GM23338 (cell line): ENCODE data around the gene SLC5A2. TPM values are rescaled to one million over a fixed set of nuclear protein-coding genes. Genes with fewer than 3 reads are reported as not detected.

Experiments
- ATAC-seq: fragments of 200-7000 bp; cut with Tn5 transposase; 3 replicates; pipeline ENCODE4 v1.9.1; 2020
- DNase-seq: peaks from one replicate; pipeline ENCODE4 v3.0.0-alpha.2; 2015; ENCODE audit warnings: low spot score
- H2AFZ ChIP-seq: fragments of 200-600 bp; sonication (generic); 2 replicates; pipeline ENCODE4 v1.8.0; 2016; ENCODE audit warnings: antibody characterized with exemption, mild to moderate bottlenecking, moderate library complexity
- H3F3A ChIP-seq: fragments of 200-600 bp; sonication (generic); replicated peaks from 2 replicates; pipeline ENCODE4 v1.8.0; 2017; ENCODE audit warnings: antibody characterized with exemption, mixed run types, low read depth
- H3K27ac ChIP-seq: fragments of 200-600 bp; sonication (generic); 2 replicates; pipeline ENCODE4 v1.6.1; 2016; ENCODE audit warnings: low read depth
- H3K27me3 ChIP-seq: fragments of 200-600 bp; sonication (generic); 2 replicates; pipeline ENCODE4 v1.8.0; 2016; ENCODE audit warnings: mild to moderate bottlenecking, mixed run types, moderate library complexity; ENCODE audit not compliant: insufficient read depth
- H3K36me3 ChIP-seq: fragments of 200-600 bp; sonication (generic); 2 replicates; pipeline ENCODE4 v1.8.0; 2016; ENCODE audit warnings: mild to moderate bottlenecking; ENCODE audit not compliant: insufficient read depth
- H3K4me1 ChIP-seq: fragments of 200-600 bp; sonication (generic); 2 replicates; pipeline ENCODE4 v1.8.0; 2016; ENCODE audit warnings: mild to moderate bottlenecking, moderate library complexity; ENCODE audit not compliant: insufficient read depth
- H3K4me2 ChIP-seq: fragments of 200-600 bp; sonication (generic); 2 replicates; pipeline ENCODE4 v1.7.1; 2017; ENCODE audit warnings: mixed run types
- H3K4me3 ChIP-seq: fragments of 200-600 bp; sonication (generic); 2 replicates; pipeline ENCODE4 v1.6.1; 2016; ENCODE audit warnings: mixed run types
- H3K79me2 ChIP-seq: fragments of 200-600 bp; sonication (generic); replicated peaks from 2 replicates; pipeline ENCODE4 v1.8.0; 2017; ENCODE audit warnings: mild to moderate bottlenecking; ENCODE audit not compliant: insufficient read depth
- H3K9me2 ChIP-seq: fragments of 200-600 bp; sonication (generic); 2 replicates; pipeline ENCODE4 v1.8.0; 2017; ENCODE audit not compliant: insufficient read depth
- H4K20me1 ChIP-seq: fragments of 200-600 bp; sonication (generic); replicated peaks from 2 replicates; pipeline ENCODE4 v1.8.0; 2017; ENCODE audit warnings: mild to moderate bottlenecking; ENCODE audit not compliant: insufficient read depth
- H3K27ac Mint-ChIP-seq: 2 replicates; pipeline ENCODE4 v1.8.0; 2020; ENCODE audit warnings: inconsistent platforms, mild to moderate bottlenecking, moderate library complexity, mixed read lengths
- H3K27me3 Mint-ChIP-seq: 3 replicates; pipeline ENCODE4 v1.8.0; 2022; ENCODE audit warnings: low read depth, mild to moderate bottlenecking, moderate library complexity, mixed read lengths, inconsistent platforms; ENCODE audit not compliant: insufficient read depth, poor library complexity
- H3K36me3 Mint-ChIP-seq: 3 replicates; pipeline ENCODE4 v1.8.0; 2021; ENCODE audit warnings: low read depth, mild to moderate bottlenecking, inconsistent platforms, moderate library complexity, mixed read lengths
- H3K4me1 Mint-ChIP-seq: 3 replicates; pipeline ENCODE4 v1.8.0; 2020; ENCODE audit warnings: mild to moderate bottlenecking, inconsistent platforms, mixed read lengths
- H3K4me3 Mint-ChIP-seq: 3 replicates; pipeline ENCODE4 v1.8.0; 2021; ENCODE audit warnings: moderate library complexity, mild to moderate bottlenecking, inconsistent platforms, mixed read lengths
- H3K9me3 Mint-ChIP-seq: 3 replicates; pipeline ENCODE4 v1.8.0; 2020; ENCODE audit warnings: moderate library complexity, mild to moderate bottlenecking, inconsistent platforms, mixed read lengths
- CREB1 ChIP-seq: fragments of 250-450 bp; sonication (Bioruptor Pico); IDR thresholded peaks from 2 replicates; pipeline ENCODE4 v1.5.0; 2020; ENCODE audit warnings: low read depth, mild to moderate bottlenecking, moderate library complexity
- EZH2phosphoT487 ChIP-seq: fragments of 200-600 bp; sonication (generic); IDR thresholded peaks from one replicate; pipeline ENCODE4 v1.8.1; 2018; ENCODE audit warnings: antibody characterized with exemption; ENCODE audit not compliant: unreplicated experiment
- JUNB ChIP-seq: IDR thresholded peaks from one replicate; pipeline ENCODE4 v1.6.1; 2016; ENCODE audit warnings: antibody characterized with exemption; ENCODE audit not compliant: unreplicated experiment
- POLR2AphosphoS5 ChIP-seq: IDR thresholded peaks from 2 replicates; pipeline ENCODE4 v1.6.1; 2016; ENCODE audit warnings: antibody characterized with exemption, low read depth
- STAT1 ChIP-seq: IDR thresholded peaks from one replicate; pipeline ENCODE4 v1.6.1; 2016; ENCODE audit warnings: antibody characterized with exemption; ENCODE audit not compliant: unreplicated experiment
- ZNF331 ChIP-seq: fragments of 250-450 bp; sonication (Bioruptor Pico); IDR thresholded peaks from 2 replicates; pipeline ENCODE4 v1.5.0; 2020; ENCODE audit warnings: low read depth, mild to moderate bottlenecking, moderate library complexity
- polyA plus RNA-seq: library from polyadenylated mRNA; unstranded; fragments of >200 nt; fragmentation: Nextera tagmentation; extraction: Ambion mirVana; gene quantifications from 2 replicates; pipeline ENCODE4 v1.2.1, GENCODE V29; 2016
- total RNA-seq: library from RNA; depleted of rRNA; stranded (reverse); fragments of >200 nt; shearing (Covaris generic); gene quantifications from 2 replicates; pipeline ENCODE4 v1.2.3, GENCODE V29; 2014
- TF ChIP-seq, protein P1 (sequence below), 2 experiments: fragments of 200-600 bp in 1 of 2; sonication (generic) in 1 of 2; conservative IDR thresholded peaks; 2 replicates each; pipeline versions ENCODE4 v1.5.1 to v1.6.1; 2016 to 2017; ENCODE audit warnings: antibody characterized with exemption in 2 of 2, low read depth in 2 of 2, mild to moderate bottlenecking in 2 of 2, moderate library complexity in 1 of 2
- TF ChIP-seq, protein P2 (sequence below): fragments of 250-450 bp; sonication (Bioruptor Pico); IDR thresholded peaks from 2 replicates; pipeline ENCODE4 v1.5.0; 2020; ENCODE audit warnings: mild to moderate bottlenecking, moderate library complexity
- TF ChIP-seq, protein P3 (sequence below): IDR thresholded peaks from one replicate; pipeline ENCODE4 v1.6.1; 2018; ENCODE audit warnings: antibody characterized with exemption; ENCODE audit not compliant: unreplicated experiment

SLC5A2 gene
- total and polyA plus RNA-seq, 2 experiments from 2014 or later, result 0.76 to 3.6 TPM

DNA sequence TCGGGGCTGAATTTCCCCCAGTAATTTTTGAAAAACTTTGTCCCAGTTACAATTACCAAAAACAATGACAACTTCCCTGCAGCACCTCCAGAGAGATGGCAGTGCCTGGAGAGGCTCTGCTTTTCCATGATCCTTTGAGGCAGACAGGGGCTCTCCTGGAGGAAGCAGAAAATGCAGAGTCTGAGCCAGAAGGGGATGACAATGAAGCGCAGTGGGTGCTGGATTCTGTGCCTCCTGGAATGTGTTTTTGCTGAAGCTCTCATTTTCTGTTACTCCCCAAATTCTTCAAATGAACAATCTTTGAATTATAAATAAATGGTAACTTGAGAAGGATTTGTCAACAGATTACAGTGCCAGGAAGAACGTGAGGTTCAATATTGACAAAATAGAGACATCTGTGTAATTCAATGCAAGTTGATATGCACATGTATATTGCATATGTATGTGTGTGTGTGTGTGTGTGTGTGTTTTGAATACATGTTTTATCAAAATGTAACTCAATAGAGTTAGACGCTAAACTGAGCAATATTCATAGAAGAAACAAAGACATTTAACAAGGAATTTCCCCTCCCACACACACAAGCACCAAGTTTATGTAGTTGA is 35.0 kb downstream of the SLC5A2 start:
- Histone ChIP-seq H2AFZ (no peak overlapping the region), H3F3A (no peaks in the 10 kb centered on the region), H3K27ac (no peak overlapping the region), H4K20me1 (no peaks in the 10 kb centered on the region), H3K4me2 (no peak overlapping the region), H3K9me2 (no peaks in the 10 kb centered on the region), H3K27me3 (no peaks in the 10 kb centered on the region), H3K4me1 (no peaks in the 10 kb centered on the region), H3K4me3 (no peak overlapping the region), H3K79me2 (no peaks in the 10 kb centered on the region), H3K36me3 (no peaks in the 10 kb centered on the region; the same call in 1 of the 2 replicates)
- no peak overlapping the region; the same call in 2 of the 3 replicates for H3K4me3 Mint-ChIP-seq
- H3K9me3 Mint-ChIP-seq, result peaks cover 22% of the 10 kb centered on the region
- peaks cover 8% of the 10 kb centered on the region; the same call in 2 of the 3 replicates for H3K36me3 Mint-ChIP-seq
- peak overlapping the region; percentile 75; the same call in 1 of the 2 replicates for H3K27ac Mint-ChIP-seq
- no peaks in the 10 kb centered on the region for H3K27me3 Mint-ChIP-seq
- DNase-seq, result no peak
- peaks cover 28% of the 10 kb centered on the region for H3K4me1 Mint-ChIP-seq
- ATAC-seq, result peak; percentile 40
- no peak for TF ChIP-seq ZNF331
- no peak for TF ChIP-seq POLR2AphosphoS5

DNA sequence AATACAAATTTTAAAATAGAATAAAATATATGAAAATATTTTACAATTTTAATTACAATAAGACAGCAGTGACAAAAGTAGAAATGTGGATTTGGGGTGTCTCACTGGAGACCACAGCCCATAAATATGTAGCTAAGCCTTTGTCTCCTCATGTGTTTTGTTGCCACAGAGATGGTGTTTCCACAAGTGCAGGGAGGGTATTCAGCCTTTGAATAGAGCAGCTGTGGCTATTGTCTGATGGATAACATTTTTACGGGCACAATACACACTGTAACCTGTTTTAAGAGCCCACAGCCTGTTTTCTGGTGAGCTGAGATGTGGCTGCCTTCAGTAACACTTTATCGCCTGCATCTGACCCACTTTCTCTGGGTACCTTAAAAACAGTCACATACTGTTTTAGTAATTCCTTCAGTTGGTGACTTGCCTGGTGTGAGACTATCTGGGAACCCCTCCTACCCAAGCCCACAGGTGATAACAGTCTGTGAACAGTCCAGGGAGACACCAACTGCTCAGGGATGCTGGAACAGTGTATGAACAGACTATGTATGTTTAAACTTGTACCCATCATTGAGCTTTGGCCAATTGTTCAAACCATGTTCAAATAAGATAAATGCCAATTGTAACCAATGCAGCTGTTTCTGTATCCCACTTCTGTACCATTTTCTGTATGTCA is 37.0 kb downstream of the SLC5A2 start:
- H3K4me3 Mint-ChIP-seq, result no peak overlapping the region
- peaks cover 8% of the 10 kb centered on the region; the same call in 2 of the 3 replicates for H3K36me3 Mint-ChIP-seq
- Histone ChIP-seq H3F3A (no peaks in the 10 kb centered on the region), H4K20me1 (no peaks in the 10 kb centered on the region), H3K79me2 (no peaks in the 10 kb centered on the region), H3K36me3 (no peaks in the 10 kb centered on the region; the same call in 1 of the 2 replicates), H3K4me3 (no peak overlapping the region), H2AFZ (no peak overlapping the region), H3K4me1 (no peaks in the 10 kb centered on the region), H3K27ac (no peak overlapping the region), H3K27me3 (no peaks in the 10 kb centered on the region), H3K4me2 (no peak overlapping the region), H3K9me2 (no peaks in the 10 kb centered on the region)
- ATAC-seq (no peak), DNase-seq (no peak)
- H3K9me3 Mint-ChIP-seq, result peaks cover 22% of the 10 kb centered on the region
- peaks cover 28% of the 10 kb centered on the region for H3K4me1 Mint-ChIP-seq
- H3K27me3 Mint-ChIP-seq, result peaks cover 7% of the 10 kb centered on the region
- H3K27ac Mint-ChIP-seq, result no peak overlapping the region
- TF ChIP-seq STAT1 (no peak), EZH2phosphoT487 (no peak), ZNF331 (no peak), POLR2AphosphoS5 (no peak), CREB1 (CRISPR knock-in tag) (no peak), JUNB (no peak)
- TF ChIP-seq, protein P1, sequence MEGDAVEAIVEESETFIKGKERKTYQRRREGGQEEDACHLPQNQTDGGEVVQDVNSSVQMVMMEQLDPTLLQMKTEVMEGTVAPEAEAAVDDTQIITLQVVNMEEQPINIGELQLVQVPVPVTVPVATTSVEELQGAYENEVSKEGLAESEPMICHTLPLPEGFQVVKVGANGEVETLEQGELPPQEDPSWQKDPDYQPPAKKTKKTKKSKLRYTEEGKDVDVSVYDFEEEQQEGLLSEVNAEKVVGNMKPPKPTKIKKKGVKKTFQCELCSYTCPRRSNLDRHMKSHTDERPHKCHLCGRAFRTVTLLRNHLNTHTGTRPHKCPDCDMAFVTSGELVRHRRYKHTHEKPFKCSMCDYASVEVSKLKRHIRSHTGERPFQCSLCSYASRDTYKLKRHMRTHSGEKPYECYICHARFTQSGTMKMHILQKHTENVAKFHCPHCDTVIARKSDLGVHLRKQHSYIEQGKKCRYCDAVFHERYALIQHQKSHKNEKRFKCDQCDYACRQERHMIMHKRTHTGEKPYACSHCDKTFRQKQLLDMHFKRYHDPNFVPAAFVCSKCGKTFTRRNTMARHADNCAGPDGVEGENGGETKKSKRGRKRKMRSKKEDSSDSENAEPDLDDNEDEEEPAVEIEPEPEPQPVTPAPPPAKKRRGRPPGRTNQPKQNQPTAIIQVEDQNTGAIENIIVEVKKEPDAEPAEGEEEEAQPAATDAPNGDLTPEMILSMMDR (conservative IDR thresholded peaks at IDR 0.05; ENCODE audit: low read depth in 2 of 2), result no peak
- TF ChIP-seq, protein P2, sequence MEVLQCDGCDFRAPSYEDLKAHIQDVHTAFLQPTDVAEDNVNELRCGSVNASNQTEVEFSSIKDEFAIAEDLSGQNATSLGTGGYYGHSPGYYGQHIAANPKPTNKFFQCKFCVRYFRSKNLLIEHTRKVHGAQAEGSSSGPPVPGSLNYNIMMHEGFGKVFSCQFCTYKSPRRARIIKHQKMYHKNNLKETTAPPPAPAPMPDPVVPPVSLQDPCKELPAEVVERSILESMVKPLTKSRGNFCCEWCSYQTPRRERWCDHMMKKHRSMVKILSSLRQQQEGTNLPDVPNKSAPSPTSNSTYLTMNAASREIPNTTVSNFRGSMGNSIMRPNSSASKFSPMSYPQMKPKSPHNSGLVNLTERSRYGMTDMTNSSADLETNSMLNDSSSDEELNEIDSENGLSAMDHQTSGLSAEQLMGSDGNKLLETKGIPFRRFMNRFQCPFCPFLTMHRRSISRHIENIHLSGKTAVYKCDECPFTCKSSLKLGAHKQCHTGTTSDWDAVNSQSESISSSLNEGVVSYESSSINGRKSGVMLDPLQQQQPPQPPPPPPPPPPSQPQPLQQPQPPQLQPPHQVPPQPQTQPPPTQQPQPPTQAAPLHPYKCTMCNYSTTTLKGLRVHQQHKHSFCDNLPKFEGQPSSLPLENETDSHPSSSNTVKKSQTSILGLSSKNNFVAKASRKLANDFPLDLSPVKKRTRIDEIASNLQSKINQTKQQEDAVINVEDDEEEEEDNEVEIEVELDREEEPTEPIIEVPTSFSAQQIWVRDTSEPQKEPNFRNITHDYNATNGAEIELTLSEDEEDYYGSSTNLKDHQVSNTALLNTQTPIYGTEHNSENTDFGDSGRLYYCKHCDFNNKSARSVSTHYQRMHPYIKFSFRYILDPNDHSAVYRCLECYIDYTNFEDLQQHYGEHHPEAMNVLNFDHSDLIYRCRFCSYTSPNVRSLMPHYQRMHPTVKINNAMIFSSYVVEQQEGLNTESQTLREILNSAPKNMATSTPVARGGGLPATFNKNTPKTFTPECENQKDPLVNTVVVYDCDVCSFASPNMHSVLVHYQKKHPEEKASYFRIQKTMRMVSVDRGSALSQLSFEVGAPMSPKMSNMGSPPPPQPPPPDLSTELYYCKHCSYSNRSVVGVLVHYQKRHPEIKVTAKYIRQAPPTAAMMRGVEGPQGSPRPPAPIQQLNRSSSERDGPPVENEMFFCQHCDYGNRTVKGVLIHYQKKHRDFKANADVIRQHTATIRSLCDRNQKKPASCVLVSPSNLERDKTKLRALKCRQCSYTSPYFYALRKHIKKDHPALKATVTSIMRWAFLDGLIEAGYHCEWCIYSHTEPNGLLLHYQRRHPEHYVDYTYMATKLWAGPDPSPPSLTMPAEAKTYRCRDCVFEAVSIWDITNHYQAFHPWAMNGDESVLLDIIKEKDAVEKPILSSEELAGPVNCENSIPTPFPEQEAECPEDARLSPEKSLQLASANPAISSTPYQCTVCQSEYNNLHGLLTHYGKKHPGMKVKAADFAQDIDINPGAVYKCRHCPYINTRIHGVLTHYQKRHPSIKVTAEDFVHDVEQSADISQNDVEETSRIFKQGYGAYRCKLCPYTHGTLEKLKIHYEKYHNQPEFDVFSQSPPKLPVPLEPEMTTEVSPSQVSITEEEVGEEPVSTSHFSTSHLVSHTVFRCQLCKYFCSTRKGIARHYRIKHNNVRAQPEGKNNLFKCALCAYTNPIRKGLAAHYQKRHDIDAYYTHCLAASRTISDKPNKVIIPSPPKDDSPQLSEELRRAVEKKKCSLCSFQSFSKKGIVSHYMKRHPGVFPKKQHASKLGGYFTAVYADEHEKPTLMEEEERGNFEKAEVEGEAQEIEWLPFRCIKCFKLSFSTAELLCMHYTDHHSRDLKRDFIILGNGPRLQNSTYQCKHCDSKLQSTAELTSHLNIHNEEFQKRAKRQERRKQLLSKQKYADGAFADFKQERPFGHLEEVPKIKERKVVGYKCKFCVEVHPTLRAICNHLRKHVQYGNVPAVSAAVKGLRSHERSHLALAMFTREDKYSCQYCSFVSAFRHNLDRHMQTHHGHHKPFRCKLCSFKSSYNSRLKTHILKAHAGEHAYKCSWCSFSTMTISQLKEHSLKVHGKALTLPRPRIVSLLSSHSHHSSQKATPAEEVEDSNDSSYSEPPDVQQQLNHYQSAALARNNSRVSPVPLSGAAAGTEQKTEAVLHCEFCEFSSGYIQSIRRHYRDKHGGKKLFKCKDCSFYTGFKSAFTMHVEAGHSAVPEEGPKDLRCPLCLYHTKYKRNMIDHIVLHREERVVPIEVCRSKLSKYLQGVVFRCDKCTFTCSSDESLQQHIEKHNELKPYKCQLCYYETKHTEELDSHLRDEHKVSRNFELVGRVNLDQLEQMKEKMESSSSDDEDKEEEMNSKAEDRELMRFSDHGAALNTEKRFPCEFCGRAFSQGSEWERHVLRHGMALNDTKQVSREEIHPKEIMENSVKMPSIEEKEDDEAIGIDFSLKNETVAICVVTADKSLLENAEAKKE (CRISPR knock-in tag), result no peak
- TF ChIP-seq, protein P3, sequence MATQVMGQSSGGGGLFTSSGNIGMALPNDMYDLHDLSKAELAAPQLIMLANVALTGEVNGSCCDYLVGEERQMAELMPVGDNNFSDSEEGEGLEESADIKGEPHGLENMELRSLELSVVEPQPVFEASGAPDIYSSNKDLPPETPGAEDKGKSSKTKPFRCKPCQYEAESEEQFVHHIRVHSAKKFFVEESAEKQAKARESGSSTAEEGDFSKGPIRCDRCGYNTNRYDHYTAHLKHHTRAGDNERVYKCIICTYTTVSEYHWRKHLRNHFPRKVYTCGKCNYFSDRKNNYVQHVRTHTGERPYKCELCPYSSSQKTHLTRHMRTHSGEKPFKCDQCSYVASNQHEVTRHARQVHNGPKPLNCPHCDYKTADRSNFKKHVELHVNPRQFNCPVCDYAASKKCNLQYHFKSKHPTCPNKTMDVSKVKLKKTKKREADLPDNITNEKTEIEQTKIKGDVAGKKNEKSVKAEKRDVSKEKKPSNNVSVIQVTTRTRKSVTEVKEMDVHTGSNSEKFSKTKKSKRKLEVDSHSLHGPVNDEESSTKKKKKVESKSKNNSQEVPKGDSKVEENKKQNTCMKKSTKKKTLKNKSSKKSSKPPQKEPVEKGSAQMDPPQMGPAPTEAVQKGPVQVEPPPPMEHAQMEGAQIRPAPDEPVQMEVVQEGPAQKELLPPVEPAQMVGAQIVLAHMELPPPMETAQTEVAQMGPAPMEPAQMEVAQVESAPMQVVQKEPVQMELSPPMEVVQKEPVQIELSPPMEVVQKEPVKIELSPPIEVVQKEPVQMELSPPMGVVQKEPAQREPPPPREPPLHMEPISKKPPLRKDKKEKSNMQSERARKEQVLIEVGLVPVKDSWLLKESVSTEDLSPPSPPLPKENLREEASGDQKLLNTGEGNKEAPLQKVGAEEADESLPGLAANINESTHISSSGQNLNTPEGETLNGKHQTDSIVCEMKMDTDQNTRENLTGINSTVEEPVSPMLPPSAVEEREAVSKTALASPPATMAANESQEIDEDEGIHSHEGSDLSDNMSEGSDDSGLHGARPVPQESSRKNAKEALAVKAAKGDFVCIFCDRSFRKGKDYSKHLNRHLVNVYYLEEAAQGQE, result no peak
